Adipocyte (in vitro differentiated cells): Measurements from ENCODE around the gene NKX6-2.
"Not testable (repeated sequence)": the region's sequence is repeated elsewhere in the genome, so short reads cannot be mapped to it uniquely, and the experiment has no call there.

Experiments
- DNase-seq: peaks from one replicate; pipeline ENCODE4 v3.0.0-alpha.2; 2015; ENCODE audit warnings: low read depth
- H3K27me3 ChIP-seq: replicated peaks from 2 replicates; pipeline ENCODE4 v1.7.0; 2013; ENCODE audit warnings: mild to moderate bottlenecking, low read length, moderate library complexity; ENCODE audit not compliant: control insufficient read depth, insufficient read depth
- H3K36me3 ChIP-seq: 2 replicates; pipeline ENCODE4 v1.7.0; 2013; ENCODE audit warnings: low read length, mild to moderate bottlenecking, moderate library complexity; ENCODE audit not compliant: control insufficient read depth, insufficient read depth, severe bottlenecking
- H3K4me1 ChIP-seq: 2 replicates; pipeline ENCODE4 v1.7.0; 2013; ENCODE audit warnings: mild to moderate bottlenecking, low read length, moderate library complexity; ENCODE audit not compliant: control insufficient read depth, insufficient read depth
- H3K4me3 ChIP-seq: 2 replicates; pipeline ENCODE4 v1.7.0; 2013; ENCODE audit warnings: mild to moderate bottlenecking, low read length, moderate library complexity
- H3K9ac ChIP-seq: 2 replicates; pipeline ENCODE4 v1.7.0; 2013; ENCODE audit warnings: mild to moderate bottlenecking, low read length, moderate library complexity
- H3K9me3 ChIP-seq: 2 replicates; pipeline ENCODE4 v1.7.0; 2013; ENCODE audit warnings: mild to moderate bottlenecking, low read length, moderate library complexity; ENCODE audit not compliant: control insufficient read depth

Gene NKX6-2

GRCh38 chr10:132792796-132793195 is 6.8 kb upstream of the NKX6-2 start:
- peaks cover 23% of the 10 kb centered on the region for H3K27me3 ChIP-seq
- H3K4me1 ChIP-seq = no peaks in the 10 kb centered on the region
- no peak overlapping the region for H3K9ac ChIP-seq
- DNase-seq = no peak
- no peaks in the 10 kb centered on the region for H3K9me3 ChIP-seq
- no peaks in the 10 kb centered on the region for H3K36me3 ChIP-seq
- H3K4me3 ChIP-seq = no peak overlapping the region

GRCh38 chr10:132792099-132792498 is 6.2 kb upstream of the NKX6-2 start:
- H3K4me1 ChIP-seq, H3K9ac ChIP-seq, H3K9me3 ChIP-seq, H3K36me3 ChIP-seq, H3K4me3 ChIP-seq, DNase-seq: not testable (repeated sequence)
- H3K27me3 ChIP-seq = peaks cover 21% of the 10 kb centered on the region

GRCh38 chr10:132790934-132791829 is 5.2 kb upstream of the NKX6-2 start:
- Histone ChIP-seq H3K4me3 (no peak overlapping the region), H3K4me1 (no peaks in the 10 kb centered on the region), H3K36me3 (no peaks in the 10 kb centered on the region), H3K9ac (no peak overlapping the region), H3K27me3 (peaks cover 12% of the 10 kb centered on the region), H3K9me3 (no peaks in the 10 kb centered on the region)
- DNase-seq = no peak

- Histone ChIP-seq H3K9ac (no peak overlapping the region), H3K4me3 (no peak overlapping the region), H3K27me3 (peaks cover 12% of the 10 kb centered on the region), H3K4me1 (no peaks in the 10 kb centered on the region), H3K36me3 (no peaks in the 10 kb centered on the region), H3K9me3 (no peaks in the 10 kb centered on the region)
- no peak for DNase-seq
Observed at GRCh38 chr10:132790470-132790869, 4.5 kb upstream of the NKX6-2 start.

- Histone ChIP-seq H3K36me3 (no peaks in the 10 kb centered on the region), H3K9ac (no peak overlapping the region), H3K4me1 (no peaks in the 10 kb centered on the region), H3K27me3 (peaks cover 12% of the 10 kb centered on the region), H3K9me3 (no peaks in the 10 kb centered on the region), H3K4me3 (no peak overlapping the region)
- DNase-seq = no peak
Observed at GRCh38 chr10:132789659-132790148, 3.8 kb upstream of the NKX6-2 start.

GRCh38 chr10:132788831-132789219 is 2.9 kb upstream of the NKX6-2 start:
- H3K4me1 ChIP-seq = no peaks in the 10 kb centered on the region
- no peak for DNase-seq
- H3K9me3 ChIP-seq = no peaks in the 10 kb centered on the region
- peaks cover 11% of the 10 kb centered on the region for H3K27me3 ChIP-seq
- H3K36me3 ChIP-seq = no peaks in the 10 kb centered on the region
- H3K9ac ChIP-seq = no peak overlapping the region
- no peak overlapping the region for H3K4me3 ChIP-seq

- Histone ChIP-seq H3K36me3 (peaks cover 2% of the 10 kb centered on the region), H3K4me3 (no peak overlapping the region), H3K9me3 (no peaks in the 10 kb centered on the region), H3K27me3 (peaks cover 7% of the 10 kb centered on the region), H3K9ac (no peak overlapping the region), H3K4me1 (no peaks in the 10 kb centered on the region)
- DNase-seq = peak; percentile 17
Observed at GRCh38 chr10:132788180-132788830, 2.4 kb upstream of the NKX6-2 start.

- DNase-seq = peak; percentile 14
- Histone ChIP-seq H3K9ac (no peak overlapping the region), H3K27me3 (peaks cover under 1% of the 10 kb centered on the region), H3K9me3 (no peaks in the 10 kb centered on the region), H3K4me1 (no peaks in the 10 kb centered on the region), H3K36me3 (peaks cover 9% of the 10 kb centered on the region), H3K4me3 (no peak overlapping the region)
Observed at GRCh38 chr10:132787495-132788179, 1.7 kb upstream of the NKX6-2 start.

- Histone ChIP-seq H3K4me1 (no peaks in the 10 kb centered on the region), H3K27me3 (no peaks in the 10 kb centered on the region)
Observed at GRCh38 chr10:132786884-132787494, 1.0 kb upstream of the NKX6-2 start.

GRCh38 chr10:132786476-132786883 is 533 bp upstream of the NKX6-2 start:
- Histone ChIP-seq H3K36me3 (peaks cover 15% of the 10 kb centered on the region), H3K4me1 (no peaks in the 10 kb centered on the region), H3K4me3 (no peak overlapping the region), H3K27me3 (no peaks in the 10 kb centered on the region), H3K9ac (no peak overlapping the region), H3K9me3 (no peaks in the 10 kb centered on the region)
- DNase-seq = no peak

More at GRCh38 chr10:132786884-132787494, 1.0 kb upstream of the NKX6-2 start:
- no peak for DNase-seq
- peaks cover 11% of the 10 kb centered on the region for H3K36me3 ChIP-seq
- H3K9me3 ChIP-seq = no peaks in the 10 kb centered on the region
- no peak overlapping the region for H3K9ac ChIP-seq
- no peak overlapping the region for H3K4me3 ChIP-seq
